GM12872 (cell line): ENCODE results near the gene COL23A1.

Source experiments
- TF ChIP-seq, protein P1 (sequence below): IDR thresholded peaks from 3 replicates; pipeline ENCODE4 v1.5.1; 2011; ENCODE audit warnings: low read depth, mild to moderate bottlenecking, low read length, moderate library complexity; ENCODE audit not compliant: insufficient read depth

The COL23A1 gene

DNA sequence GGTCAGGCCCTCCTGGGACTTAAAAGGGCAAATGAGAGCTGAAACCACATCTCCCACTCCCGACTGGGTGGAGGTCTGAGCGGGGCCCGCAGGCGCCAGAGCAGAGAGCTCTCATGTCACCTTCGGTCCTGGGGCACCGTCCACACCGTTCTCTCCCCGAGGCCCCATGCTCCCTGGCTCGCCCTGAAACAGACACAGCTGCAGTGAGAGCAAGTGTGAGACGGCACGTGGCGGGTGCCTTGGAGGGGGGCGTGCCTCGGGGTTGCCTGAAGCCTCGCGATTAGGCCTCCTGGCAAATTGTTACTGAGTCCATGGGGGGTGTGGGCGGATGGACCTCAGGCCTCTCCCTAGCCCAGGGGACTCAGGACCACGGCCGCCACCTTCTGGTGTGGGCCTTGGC, 333.4 kb downstream of the COL23A1 start:
- TF ChIP-seq, protein P1, sequence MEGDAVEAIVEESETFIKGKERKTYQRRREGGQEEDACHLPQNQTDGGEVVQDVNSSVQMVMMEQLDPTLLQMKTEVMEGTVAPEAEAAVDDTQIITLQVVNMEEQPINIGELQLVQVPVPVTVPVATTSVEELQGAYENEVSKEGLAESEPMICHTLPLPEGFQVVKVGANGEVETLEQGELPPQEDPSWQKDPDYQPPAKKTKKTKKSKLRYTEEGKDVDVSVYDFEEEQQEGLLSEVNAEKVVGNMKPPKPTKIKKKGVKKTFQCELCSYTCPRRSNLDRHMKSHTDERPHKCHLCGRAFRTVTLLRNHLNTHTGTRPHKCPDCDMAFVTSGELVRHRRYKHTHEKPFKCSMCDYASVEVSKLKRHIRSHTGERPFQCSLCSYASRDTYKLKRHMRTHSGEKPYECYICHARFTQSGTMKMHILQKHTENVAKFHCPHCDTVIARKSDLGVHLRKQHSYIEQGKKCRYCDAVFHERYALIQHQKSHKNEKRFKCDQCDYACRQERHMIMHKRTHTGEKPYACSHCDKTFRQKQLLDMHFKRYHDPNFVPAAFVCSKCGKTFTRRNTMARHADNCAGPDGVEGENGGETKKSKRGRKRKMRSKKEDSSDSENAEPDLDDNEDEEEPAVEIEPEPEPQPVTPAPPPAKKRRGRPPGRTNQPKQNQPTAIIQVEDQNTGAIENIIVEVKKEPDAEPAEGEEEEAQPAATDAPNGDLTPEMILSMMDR = no peak

DNA sequence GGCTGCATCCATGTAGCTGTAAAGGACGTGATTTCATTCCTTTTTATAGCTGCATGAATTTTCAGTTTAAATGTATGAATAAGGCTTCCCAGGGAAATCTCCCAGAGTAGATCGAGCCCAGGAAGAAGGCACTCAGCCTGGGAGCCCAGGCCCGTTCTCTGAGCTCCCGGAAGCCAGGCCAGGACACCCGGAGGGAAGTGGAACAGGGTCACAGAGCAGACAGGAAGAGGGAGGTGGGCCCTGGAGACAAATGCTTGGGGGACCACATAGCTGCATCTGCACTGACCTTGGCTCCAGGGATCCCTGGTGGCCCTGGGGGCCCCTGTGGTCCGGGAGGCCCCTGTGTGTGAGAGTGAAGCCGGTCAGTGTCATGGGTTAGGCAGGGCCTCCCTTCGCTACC, 337.9 kb downstream of the COL23A1 start:
- TF ChIP-seq, protein P1 = no peak

DNA sequence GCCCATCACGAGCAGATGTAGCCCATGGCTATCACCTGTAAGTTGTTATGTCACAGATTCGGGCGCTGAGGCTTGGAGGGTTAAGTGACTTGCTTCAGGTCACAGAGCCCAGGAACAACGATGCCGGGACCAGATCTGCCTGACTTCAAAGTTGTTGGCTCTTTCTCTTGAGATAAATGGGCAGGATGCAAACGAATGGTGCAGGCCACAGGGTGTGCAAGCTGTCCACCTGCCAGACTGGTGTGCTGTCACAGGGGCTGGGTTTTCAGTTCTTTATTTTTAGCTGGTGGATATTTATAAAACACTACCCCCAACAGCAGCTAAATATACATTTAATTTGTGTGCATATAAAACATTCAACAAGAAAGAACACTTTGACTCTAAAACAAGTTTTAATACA, 339.9 kb downstream of the COL23A1 start:
- TF ChIP-seq, protein P1 = no peak

DNA sequence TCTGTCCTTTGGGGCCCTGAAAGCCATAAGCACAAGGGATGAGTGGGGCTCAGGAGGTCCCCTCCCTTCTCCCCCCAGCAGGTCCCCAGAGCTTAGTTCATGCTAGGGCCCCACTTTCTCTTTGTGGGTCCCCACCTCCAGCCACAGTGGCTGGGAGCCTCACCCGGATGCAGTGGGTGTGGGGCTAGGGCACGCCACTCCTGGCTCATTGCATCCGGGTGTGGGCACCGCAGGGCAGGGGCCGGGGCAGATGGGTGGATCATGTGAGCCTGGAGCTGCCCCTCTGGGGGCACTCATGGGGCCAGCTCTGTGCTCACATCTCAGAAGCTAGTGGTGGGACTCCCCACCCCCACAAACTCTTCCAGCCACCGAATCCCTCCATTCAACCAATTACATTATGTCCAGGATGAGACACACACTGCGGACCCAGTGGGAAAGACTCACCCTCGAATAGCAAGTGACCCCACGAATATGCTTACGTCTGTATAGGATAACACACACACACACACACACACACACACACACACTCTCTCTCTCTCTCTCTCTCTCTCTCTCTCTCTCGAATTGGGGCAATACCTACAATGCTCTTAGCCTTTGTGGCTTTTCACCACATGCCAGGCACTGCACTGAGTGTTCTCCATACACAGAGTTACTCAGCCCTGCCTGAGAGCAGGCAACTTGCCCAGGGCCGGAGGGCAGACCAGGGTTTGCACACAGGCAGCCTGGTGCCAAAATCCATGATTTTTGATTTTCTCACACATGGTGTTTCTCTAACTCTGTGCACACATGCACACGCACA, 340.8 kb downstream of the COL23A1 start:
- TF ChIP-seq, protein P1 = no peak

DNA sequence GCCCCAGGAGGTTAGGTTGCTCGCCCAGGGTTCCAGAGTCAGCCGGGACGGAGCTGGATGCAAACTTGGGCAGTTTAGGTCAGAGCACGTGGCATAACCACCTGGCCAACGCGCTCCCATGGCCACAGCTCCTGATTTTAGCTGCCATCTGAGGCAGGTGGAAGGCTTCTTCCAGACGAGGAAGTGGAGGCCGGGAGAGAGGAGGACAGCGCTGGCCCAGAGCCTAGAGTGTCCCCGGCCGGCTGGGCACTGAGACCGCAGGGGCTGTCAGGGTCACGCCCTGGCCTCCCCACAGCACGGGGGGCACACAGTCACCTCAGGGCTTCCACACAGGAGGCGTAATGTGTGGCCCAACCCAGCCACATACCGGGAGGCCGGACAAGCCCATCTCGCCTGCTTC, 341.4 kb downstream of the COL23A1 start:
- TF ChIP-seq, protein P1 = no peak

DNA sequence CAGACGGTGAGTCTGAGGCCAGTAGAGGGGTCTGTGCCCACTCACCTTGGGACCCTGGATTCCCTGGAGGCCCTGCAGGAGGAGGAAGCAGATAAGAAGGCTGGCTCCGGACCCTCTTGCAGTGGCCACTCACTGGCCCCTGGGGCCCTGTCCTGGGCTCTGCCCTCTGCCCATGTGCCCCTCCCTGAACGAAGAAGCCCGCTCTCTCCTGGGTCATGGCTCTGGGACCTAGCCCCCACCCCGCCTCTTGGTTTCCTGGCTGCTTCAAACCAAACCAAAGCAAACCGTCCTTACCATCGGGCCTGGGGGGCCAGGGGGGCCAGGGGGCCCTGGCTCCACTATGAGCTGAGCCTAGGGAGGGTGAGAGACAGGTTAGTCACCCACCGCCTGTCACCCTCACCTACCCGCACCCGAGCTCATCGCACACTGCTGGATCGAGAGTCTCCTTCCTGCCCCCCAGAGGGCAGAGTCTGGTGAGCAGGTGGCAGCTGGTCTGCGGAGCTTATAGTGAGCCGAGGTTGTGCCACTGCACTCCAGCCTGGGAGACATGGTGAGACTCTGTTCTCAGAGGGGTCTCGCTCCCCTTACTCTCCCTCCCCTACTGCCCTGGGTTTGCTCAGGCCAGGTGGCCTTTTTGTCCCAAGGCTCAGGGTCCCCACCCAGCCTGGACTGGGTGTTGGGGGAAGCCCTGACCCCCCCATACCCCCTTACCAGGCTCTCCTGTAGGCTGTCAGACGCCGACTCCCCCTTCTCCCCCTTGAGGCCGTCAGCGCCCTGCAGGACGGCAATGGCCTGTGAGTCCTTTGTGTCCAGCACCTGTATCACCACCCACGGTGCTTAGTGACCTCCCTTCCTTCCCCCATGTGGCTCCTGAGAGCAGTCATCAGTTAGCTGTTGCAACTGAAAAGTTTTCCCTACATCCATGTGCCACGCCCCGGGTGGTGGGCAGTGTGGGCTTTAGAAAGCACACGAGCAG, 342.4 kb downstream of the COL23A1 start:
- TF ChIP-seq, protein P1 = 0 out of 3 replicates have a peak, but pooled peaks have one; percentile 14

DNA sequence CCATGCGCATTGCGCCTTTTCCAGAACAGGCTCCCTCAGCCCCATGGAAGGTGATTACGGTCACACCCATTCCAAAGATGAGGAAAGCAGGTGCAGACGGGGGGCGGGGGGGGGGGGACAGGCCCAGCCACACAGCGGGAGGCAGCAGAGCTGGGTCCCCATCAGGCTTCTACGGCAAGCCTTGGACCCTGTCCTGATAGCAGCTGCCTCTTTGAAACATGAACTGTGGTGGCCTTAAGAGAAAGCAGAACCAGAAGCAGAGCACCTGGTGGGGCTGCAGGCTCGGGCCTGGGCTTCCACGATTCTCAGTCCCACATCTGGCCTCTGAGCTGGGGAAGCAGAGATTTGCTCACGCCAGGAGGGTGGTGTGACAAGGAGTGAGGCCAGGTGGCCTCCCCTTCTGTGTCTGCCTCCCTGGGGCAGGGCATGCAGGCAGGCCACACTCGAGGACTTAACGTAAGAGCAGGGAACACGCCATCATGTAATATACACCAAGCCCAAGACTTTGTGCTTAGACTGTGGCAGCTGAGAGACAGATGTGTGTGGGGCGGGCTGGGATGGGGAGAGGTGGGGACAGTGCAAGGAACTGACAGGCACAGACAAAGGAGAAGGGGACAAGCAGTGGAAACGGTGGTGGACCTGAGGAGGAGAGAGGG, 343.4 kb downstream of the COL23A1 start:
- TF ChIP-seq, protein P1 = no peak
